ENCODE data around the gene MTOR.
A peak's percentile ranks its signal among the peaks of the same experiment; 100 is the strongest.
"Not testable (repeated sequence)": the region's sequence is repeated elsewhere in the genome, so short reads cannot be mapped to it uniquely, and the experiment has no call there.

The MTOR gene

GRCh38 chr1:11280719-11281376 is 18.5 kb upstream of the MTOR start:
- no peaks in the 10 kb centered on the region for H3K9me3 ChIP-seq (ENCODE audit: control insufficient read depth in 2 of 2, low read length in 2 of 2)
- H3K9ac ChIP-seq (ENCODE audit: low read length in 2 of 2): no peak overlapping the region
- no peaks in the 10 kb centered on the region for H3K27me3 ChIP-seq (ENCODE audit: control insufficient read depth in 1 of 2, insufficient read depth in 2 of 2, low read length in 2 of 2)
- H3K4me3 ChIP-seq (ENCODE audit: low read length in 2 of 2): no peak overlapping the region
- H3K27ac ChIP-seq (ENCODE audit: low read length): no peak overlapping the region
- H3K36me3 ChIP-seq (ENCODE audit: control insufficient read depth in 2 of 2, insufficient read depth in 2 of 2, low read length in 2 of 2): peaks cover 9% of the 10 kb centered on the region in 2 donors
- peaks cover 10% of the 10 kb centered on the region for H3K4me1 ChIP-seq (ENCODE audit: control insufficient read depth, insufficient read depth, low read length)

- Histone ChIP-seq H3K27me3 (ENCODE audit: control insufficient read depth in 1 of 2, insufficient read depth in 2 of 2, low read length in 2 of 2) (no peaks in the 10 kb centered on the region), H3K9ac (ENCODE audit: low read length in 2 of 2) (no peak overlapping the region), H3K27ac (ENCODE audit: low read length) (no peak overlapping the region), H3K4me3 (ENCODE audit: low read length in 2 of 2) (no peak overlapping the region), H3K4me1 (ENCODE audit: control insufficient read depth, insufficient read depth, low read length) (peaks cover 21% of the 10 kb centered on the region), H3K9me3 (ENCODE audit: control insufficient read depth in 2 of 2, low read length in 2 of 2) (no peaks in the 10 kb centered on the region), H3K36me3 (ENCODE audit: control insufficient read depth in 2 of 2, insufficient read depth in 2 of 2, low read length in 2 of 2) (peaks cover 5% of the 10 kb centered on the region in 2 donors)
Observed at GRCh38 chr1:11279630-11280029, 17.3 kb upstream of the MTOR start.

- Histone ChIP-seq H3K27me3 (ENCODE audit: control insufficient read depth in 1 of 2, insufficient read depth in 2 of 2, low read length in 2 of 2) (no peaks in the 10 kb centered on the region), H3K9me3 (ENCODE audit: control insufficient read depth in 2 of 2, low read length in 2 of 2) (no peaks in the 10 kb centered on the region), H3K27ac (ENCODE audit: low read length) (no peak overlapping the region), H3K9ac (ENCODE audit: low read length in 2 of 2) (no peak overlapping the region), H3K4me3 (ENCODE audit: low read length in 2 of 2) (no peak overlapping the region), H3K36me3 (ENCODE audit: control insufficient read depth in 2 of 2, insufficient read depth in 2 of 2, low read length in 2 of 2) (peaks cover 5% of the 10 kb centered on the region in 2 donors), H3K4me1 (ENCODE audit: control insufficient read depth, insufficient read depth, low read length) (peaks cover 25% of the 10 kb centered on the region)
Observed at GRCh38 chr1:11279152-11279551, 16.8 kb upstream of the MTOR start.

GRCh38 chr1:11273595-11274234 is 11.4 kb upstream of the MTOR start:
- Histone ChIP-seq H3K27me3 (ENCODE audit: control insufficient read depth in 1 of 2, insufficient read depth in 2 of 2, low read length in 2 of 2) (no peaks in the 10 kb centered on the region), H3K36me3 (ENCODE audit: control insufficient read depth in 2 of 2, insufficient read depth in 2 of 2, low read length in 2 of 2) (peaks cover 0 to 2% of the 10 kb centered on the region in 2 donors), H3K4me3 (ENCODE audit: low read length in 2 of 2) (peak overlapping the region; percentile 94 to 97), H3K4me1 (ENCODE audit: control insufficient read depth, insufficient read depth, low read length) (peaks cover 24% of the 10 kb centered on the region), H3K9ac (ENCODE audit: low read length in 2 of 2) (peak overlapping the region; percentile 89 to 94), H3K27ac (ENCODE audit: low read length) (peak overlapping the region; percentile 76), H3K9me3 (ENCODE audit: control insufficient read depth in 2 of 2, low read length in 2 of 2) (no peaks in the 10 kb centered on the region)

GRCh38 chr1:11272832-11273594 is 10.7 kb upstream of the MTOR start, which contains the start of gene UBIAD1:
UBIAD1 (plus strand) TSS chr1:11273198; CDS start chr1:11273532, 334 bp downstream.
- peaks cover 24% of the 10 kb centered on the region for H3K4me1 ChIP-seq (ENCODE audit: control insufficient read depth, insufficient read depth, low read length)
- no peaks in the 10 kb centered on the region for H3K36me3 ChIP-seq (ENCODE audit: control insufficient read depth in 2 of 2, insufficient read depth in 2 of 2, low read length in 2 of 2)
- H3K9ac ChIP-seq (ENCODE audit: low read length in 2 of 2): peak within 1 kb of the TSS; percentile 89 to 94
- H3K9me3 ChIP-seq (ENCODE audit: control insufficient read depth in 2 of 2, low read length in 2 of 2): no peaks in the 10 kb centered on the region
- peak within 1 kb of the TSS; percentile 76 for H3K27ac ChIP-seq (ENCODE audit: low read length)
- H3K4me3 ChIP-seq (ENCODE audit: low read length in 2 of 2): peak within 1 kb of the TSS; percentile 94 to 97
- no peaks in the 10 kb centered on the region for H3K27me3 ChIP-seq (ENCODE audit: control insufficient read depth in 1 of 2, insufficient read depth in 2 of 2, low read length in 2 of 2)

GRCh38 chr1:11272544-11272831 is 10.1 kb upstream of the MTOR start:
- peak overlapping the region; percentile 66 to 71 for H3K4me3 ChIP-seq (ENCODE audit: low read length in 2 of 2)
- no peaks in the 10 kb centered on the region for H3K36me3 ChIP-seq (ENCODE audit: control insufficient read depth in 2 of 2, insufficient read depth in 2 of 2, low read length in 2 of 2)
- no peak overlapping the region for H3K9ac ChIP-seq (ENCODE audit: low read length in 2 of 2)
- H3K4me1 ChIP-seq (ENCODE audit: control insufficient read depth, insufficient read depth, low read length): peaks cover 24% of the 10 kb centered on the region
- H3K27me3 ChIP-seq (ENCODE audit: control insufficient read depth in 1 of 2, insufficient read depth in 2 of 2, low read length in 2 of 2): no peaks in the 10 kb centered on the region
- H3K27ac ChIP-seq (ENCODE audit: low read length): no peak overlapping the region
- H3K9me3 ChIP-seq (ENCODE audit: control insufficient read depth in 2 of 2, low read length in 2 of 2): no peaks in the 10 kb centered on the region

GRCh38 chr1:11267350-11268337 is 5.3 kb upstream of the MTOR start:
- not testable (repeated sequence) for H3K9ac ChIP-seq (ENCODE audit: low read length in 2 of 2); H3K36me3 ChIP-seq (ENCODE audit: control insufficient read depth in 2 of 2, insufficient read depth in 2 of 2, low read length in 2 of 2); H3K27ac ChIP-seq (ENCODE audit: low read length); H3K9me3 ChIP-seq (ENCODE audit: control insufficient read depth in 2 of 2, low read length in 2 of 2); H3K4me1 ChIP-seq (ENCODE audit: control insufficient read depth, insufficient read depth, low read length); H3K27me3 ChIP-seq (ENCODE audit: control insufficient read depth in 1 of 2, insufficient read depth in 2 of 2, low read length in 2 of 2); H3K4me3 ChIP-seq (ENCODE audit: low read length in 2 of 2)

- H3K27me3 ChIP-seq (ENCODE audit: control insufficient read depth in 1 of 2, insufficient read depth in 2 of 2, low read length in 2 of 2): no peaks in the 10 kb centered on the region
- H3K4me1 ChIP-seq (ENCODE audit: control insufficient read depth, insufficient read depth, low read length): peaks cover 5% of the 10 kb centered on the region
- no peaks in the 10 kb centered on the region for H3K36me3 ChIP-seq (ENCODE audit: control insufficient read depth in 2 of 2, insufficient read depth in 2 of 2, low read length in 2 of 2)
- H3K27ac ChIP-seq (ENCODE audit: low read length): no peak overlapping the region
- no peak overlapping the region for H3K4me3 ChIP-seq (ENCODE audit: low read length in 2 of 2)
- no peaks in the 10 kb centered on the region for H3K9me3 ChIP-seq (ENCODE audit: control insufficient read depth in 2 of 2, low read length in 2 of 2)
- no peak overlapping the region for H3K9ac ChIP-seq (ENCODE audit: low read length in 2 of 2)
Observed at GRCh38 chr1:11266268-11267074, 4.1 kb upstream of the MTOR start.

- Histone ChIP-seq H3K9me3 (ENCODE audit: control insufficient read depth in 2 of 2, low read length in 2 of 2) (no peaks in the 10 kb centered on the region), H3K4me1 (ENCODE audit: control insufficient read depth, insufficient read depth, low read length) (peaks cover 1% of the 10 kb centered on the region), H3K36me3 (ENCODE audit: control insufficient read depth in 2 of 2, insufficient read depth in 2 of 2, low read length in 2 of 2) (peaks cover 56 to 57% of the 10 kb centered on the region in 2 donors), H3K9ac (ENCODE audit: low read length in 2 of 2) (no peak overlapping the region), H3K27me3 (ENCODE audit: control insufficient read depth in 1 of 2, insufficient read depth in 2 of 2, low read length in 2 of 2) (no peaks in the 10 kb centered on the region), H3K27ac (ENCODE audit: low read length) (no peak overlapping the region), H3K4me3 (ENCODE audit: low read length in 2 of 2) (no peak overlapping the region)
Observed at GRCh38 chr1:11256299-11256698, 6.1 kb downstream of the MTOR start.

All from stomach smooth muscle (tissue), 2 donors.